Spleen (tissue), 11 donors: ENCODE measurements around the gene GOLGA3. TPM values are rescaled to one million over a fixed set of nuclear protein-coding genes. Genes with fewer than 3 reads are reported as not detected.

ENCODE experiments used
- DNase-seq: peaks from one replicate; pipeline ENCODE4 v3.0.0-alpha.2; 2020
- H3K27ac ChIP-seq, 8 donors: fragments of 200-600 bp; sonication (generic) in 7 of 8; 1 replicate in 4 of 8; 2 replicates in 4 of 8; pipeline versions ENCODE4 v1.5.0 to v1.8.0; 2016 to 2021; ENCODE audit warnings: inconsistent platforms in 4 of 8, mild to moderate bottlenecking in 4 of 8, moderate library complexity in 1 of 8
- H3K27me3 ChIP-seq, 7 donors: fragments of 200-600 bp; sonication (generic) in 6 of 7; replicated peaks in 1 of 7; 1 replicate in 4 of 7; 2 replicates in 3 of 7; pipeline versions ENCODE4 v1.5.0 to v1.8.0; 2016 to 2021; ENCODE audit warnings: inconsistent platforms in 3 of 7, mild to moderate bottlenecking in 1 of 7
- H3K36me3 ChIP-seq, 6 donors: fragments of 200-600 bp; sonication (generic) in 5 of 6; 1 replicate in 4 of 6; 2 replicates in 2 of 6; pipeline versions ENCODE4 v1.5.0 to v1.8.0; 2016 to 2021; ENCODE audit warnings: inconsistent platforms in 2 of 6
- H3K4me1 ChIP-seq, 6 donors: fragments of 200-600 bp; sonication (generic) in 5 of 6; 1 replicate in 3 of 6; 2 replicates in 3 of 6; pipeline versions ENCODE4 v1.5.0 to v1.8.0; 2016 to 2021; ENCODE audit warnings: inconsistent platforms in 3 of 6
- H3K4me3 ChIP-seq, 8 donors: fragments of 200-600 bp; sonication (generic) in 7 of 8; 1 replicate in 4 of 8; 2 replicates in 4 of 8; pipeline versions ENCODE4 v1.5.0 to v1.8.0; 2016 to 2021; ENCODE audit warnings: inconsistent platforms in 4 of 8, mild to moderate bottlenecking in 4 of 8, moderate library complexity in 2 of 8
- H3K9me3 ChIP-seq, 8 donors: fragments of 200-600 bp; sonication (generic) in 7 of 8; 1 replicate in 4 of 8; 2 replicates in 4 of 8; pipeline versions ENCODE4 v1.5.0 to v1.8.0; 2016 to 2021; ENCODE audit warnings: inconsistent platforms in 4 of 8
- POLR2A ChIP-seq, 3 donors: fragments of 450-650 bp; IDR thresholded peaks; one replicate each; pipeline ENCODE4 v1.5.1; 2017; ENCODE audit warnings: antibody characterized with exemption in 3 of 3, mild to moderate bottlenecking in 1 of 3
- POLR2AphosphoS5 ChIP-seq, 3 donors: sonication (generic); formaldehyde crosslinking; IDR thresholded peaks; one replicate each; pipeline ENCODE4 v1.5.1; 2017; ENCODE audit warnings: antibody characterized with exemption in 3 of 3
- whole genome bisulfite sequencing, 5 donors: extraction: QIAGEN DNeasy Blood & Tissue Kit in 3 of 5; methylation state at CpG; one replicate each; pipeline versions ENCODE4 v1.1.5 to v1.1.7; 2013 to 2018; 5-methylcytosine and 5-hydroxymethylcytosine counted together
- intact Hi-C: fragments of 100-400 bp; cut with DNase I; formaldehyde crosslinking; loops from one replicate; pipeline ENCODE4 v1.15.0; 2023; ENCODE audit warnings: low total_unique reads
- polyA plus RNA-seq, 3 donors: library from polyadenylated mRNA; stranded (reverse); fragments of 200-250 nt; gene quantifications; one replicate each; pipeline ENCODE4 v1.2.1, GENCODE V29; 2013
- total RNA-seq, 7 donors: library from RNA; depleted of rRNA in 3 of 7; stranded (reverse); fragments of >200 nt in 3 of 7; fragmentation: NEBNext Ultra II Directional in 4 of 7; extraction: Animal tissue kit (Norgen Biotek cat#: 25700) in 4 of 7; gene quantifications; one replicate each; pipeline versions ENCODE4 v1.1.0 to v1.2.1, GENCODE V29; 2016 to 2021
- TF ChIP-seq, protein P1 (sequence below), 11 experiments: fragments of 200-600 bp in 7 of 11; fragments of 450-650 bp in 4 of 11; sonication (generic) in 4 of 11; IDR thresholded peaks in 8 of 11; conservative IDR thresholded peaks in 3 of 11; 1 replicate in 7 of 11; 2 replicates in 4 of 11; pipeline versions ENCODE4 v1.4.0 to v1.8.0; 2016 to 2021; ENCODE audit warnings: antibody characterized with exemption in 11 of 11, inconsistent platforms in 4 of 11, mild to moderate bottlenecking in 1 of 11
- donor health status: healthy with polysubstance abuse.
- donor health status: DM: no; HTN: no; CAD: no; lungs with moderate emphysema.
- donor health status: DM: no; HTN: no; CAD: no.
- donor health status: Bipolar disorder and iron deficiency.
- donor health status: healthy.
- donor health status: DM: no; HTN: no; CAD: no.
- donor health status: DM: yes; HTN: yes; CAD: no.

The GOLGA3 gene
- total and polyA plus RNA-seq, 10 donors: 6.8 to 80.9 (median 52.0) TPM

DNA sequence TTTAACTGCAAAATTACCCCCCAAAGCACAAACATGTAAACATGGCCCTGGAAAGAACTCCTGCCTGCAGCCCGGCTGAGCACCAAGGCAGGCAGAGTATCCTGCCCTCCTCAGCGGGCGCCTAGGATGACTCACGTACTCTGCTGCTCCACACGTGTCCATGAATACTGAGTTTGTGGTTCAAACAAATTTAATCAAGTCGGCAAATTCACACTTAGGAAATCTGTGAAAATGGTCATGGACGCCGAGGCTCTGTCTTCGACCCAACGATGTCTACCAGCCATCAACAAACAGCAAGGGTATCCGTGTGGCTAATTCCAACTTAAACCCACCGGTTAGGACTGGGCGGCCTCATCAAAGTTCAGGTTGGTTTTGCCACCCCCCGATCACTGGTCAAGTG is 25.5 kb downstream of the GOLGA3 start:
- peaks cover 0 to 99% (median 94%) of the 10 kb centered on the region in 6 donors for H3K36me3 ChIP-seq
- no peak overlapping the region for H3K27ac ChIP-seq
- no peak for DNase-seq
- peaks cover 0 to 6% (median 0%) of the 10 kb centered on the region in 6 donors for H3K4me1 ChIP-seq
- no peaks in the 10 kb centered on the region for H3K27me3 ChIP-seq
- TF ChIP-seq POLR2AphosphoS5 (IDR thresholded peaks at IDR 0.05) (no peak), POLR2A (IDR thresholded peaks at IDR 0.05) (no peak)
- TF ChIP-seq, protein P1, sequence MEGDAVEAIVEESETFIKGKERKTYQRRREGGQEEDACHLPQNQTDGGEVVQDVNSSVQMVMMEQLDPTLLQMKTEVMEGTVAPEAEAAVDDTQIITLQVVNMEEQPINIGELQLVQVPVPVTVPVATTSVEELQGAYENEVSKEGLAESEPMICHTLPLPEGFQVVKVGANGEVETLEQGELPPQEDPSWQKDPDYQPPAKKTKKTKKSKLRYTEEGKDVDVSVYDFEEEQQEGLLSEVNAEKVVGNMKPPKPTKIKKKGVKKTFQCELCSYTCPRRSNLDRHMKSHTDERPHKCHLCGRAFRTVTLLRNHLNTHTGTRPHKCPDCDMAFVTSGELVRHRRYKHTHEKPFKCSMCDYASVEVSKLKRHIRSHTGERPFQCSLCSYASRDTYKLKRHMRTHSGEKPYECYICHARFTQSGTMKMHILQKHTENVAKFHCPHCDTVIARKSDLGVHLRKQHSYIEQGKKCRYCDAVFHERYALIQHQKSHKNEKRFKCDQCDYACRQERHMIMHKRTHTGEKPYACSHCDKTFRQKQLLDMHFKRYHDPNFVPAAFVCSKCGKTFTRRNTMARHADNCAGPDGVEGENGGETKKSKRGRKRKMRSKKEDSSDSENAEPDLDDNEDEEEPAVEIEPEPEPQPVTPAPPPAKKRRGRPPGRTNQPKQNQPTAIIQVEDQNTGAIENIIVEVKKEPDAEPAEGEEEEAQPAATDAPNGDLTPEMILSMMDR (IDR thresholded peaks at IDR 0.05 in 8 of 11, conservative IDR thresholded peaks at IDR 0.05 in 3 of 11): no peak
- 90 to 98% (median 95%) methylated on average over 14 of the region's 14 CpGs for WGBS, 5 donors
- intact Hi-C loops: no loop called here
- no peak overlapping the region for H3K4me3 ChIP-seq
- no peaks in the 10 kb centered on the region for H3K9me3 ChIP-seq

DNA sequence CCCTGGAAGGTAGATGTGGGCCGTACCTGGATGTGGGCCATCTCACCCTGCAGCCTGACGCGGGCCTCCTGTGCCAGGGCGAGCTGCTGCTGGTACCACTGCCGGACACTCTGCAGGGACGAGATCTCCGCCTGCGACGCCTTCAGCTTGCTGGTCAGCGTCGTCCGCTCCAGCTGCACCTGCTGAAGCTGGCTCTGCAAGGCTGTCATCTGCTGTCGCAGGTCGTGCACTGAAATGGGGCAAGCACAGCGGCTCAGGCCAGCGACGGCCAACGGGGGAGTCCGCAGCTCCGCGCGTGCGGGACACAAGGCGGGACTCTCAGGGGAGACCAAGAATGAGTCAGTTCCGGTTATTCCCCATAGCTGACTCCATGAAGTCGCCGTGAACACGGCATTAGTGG is 26.9 kb downstream of the GOLGA3 start:
- Histone ChIP-seq H3K9me3 (no peaks in the 10 kb centered on the region), H3K36me3 (peaks cover under 1 to 99% (median 94%) of the 10 kb centered on the region in 6 donors), H3K27ac (no peak overlapping the region), H3K4me3 (no peak overlapping the region), H3K4me1 (no peaks in the 10 kb centered on the region), H3K27me3 (no peaks in the 10 kb centered on the region)
- no peak for TF ChIP-seq POLR2AphosphoS5 (IDR thresholded peaks at IDR 0.05)
- no peak for TF ChIP-seq POLR2A (IDR thresholded peaks at IDR 0.05)
- TF ChIP-seq, protein P1 (IDR thresholded peaks at IDR 0.05 in 8 of 11, conservative IDR thresholded peaks at IDR 0.05 in 3 of 11): no peak
- 90 to 95% (median 93%) methylated on average over 17 to 28 of the region's 28 CpGs for WGBS, 5 donors
- intact Hi-C loops: no loop called here
- DNase-seq: no peak

DNA sequence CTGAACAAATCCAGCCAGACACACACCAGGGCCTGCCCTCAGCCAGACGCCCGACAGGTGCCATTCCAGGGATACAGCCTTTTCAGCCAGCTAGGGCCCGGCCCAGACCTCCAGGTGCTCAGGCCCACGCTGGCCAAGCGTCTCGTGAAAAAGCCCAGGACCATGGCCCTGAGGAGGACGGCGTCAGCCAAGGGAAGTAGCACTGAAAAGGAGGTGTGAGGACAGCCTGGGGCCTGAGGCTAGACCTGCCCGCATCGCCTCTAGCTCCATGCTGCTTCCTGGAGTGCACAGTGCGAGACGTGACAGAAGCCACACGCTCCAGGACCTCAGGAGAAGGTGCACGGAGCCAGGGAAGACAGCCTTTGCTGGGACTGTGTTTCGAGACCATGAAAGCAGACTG is 29.8 kb downstream of the GOLGA3 start:
- H3K36me3 ChIP-seq: peaks cover 4 to 100% (median 98%) of the 10 kb centered on the region in 6 donors
- WGBS, 5 donors: 91 to 97% (median 97%) methylated on average over 10 to 15 of the region's 15 CpGs
- no peak overlapping the region for H3K4me3 ChIP-seq
- intact Hi-C loops: no loop called here
- no peaks in the 10 kb centered on the region for H3K4me1 ChIP-seq
- no peaks in the 10 kb centered on the region for H3K9me3 ChIP-seq
- DNase-seq: no peak
- TF ChIP-seq, protein P1 (IDR thresholded peaks at IDR 0.05 in 8 of 11, conservative IDR thresholded peaks at IDR 0.05 in 3 of 11): no peak
- TF ChIP-seq POLR2AphosphoS5 (IDR thresholded peaks at IDR 0.05): peak in 1 of 3 donors; percentile 29
- no peaks in the 10 kb centered on the region for H3K27me3 ChIP-seq
- H3K27ac ChIP-seq: no peak overlapping the region

DNA sequence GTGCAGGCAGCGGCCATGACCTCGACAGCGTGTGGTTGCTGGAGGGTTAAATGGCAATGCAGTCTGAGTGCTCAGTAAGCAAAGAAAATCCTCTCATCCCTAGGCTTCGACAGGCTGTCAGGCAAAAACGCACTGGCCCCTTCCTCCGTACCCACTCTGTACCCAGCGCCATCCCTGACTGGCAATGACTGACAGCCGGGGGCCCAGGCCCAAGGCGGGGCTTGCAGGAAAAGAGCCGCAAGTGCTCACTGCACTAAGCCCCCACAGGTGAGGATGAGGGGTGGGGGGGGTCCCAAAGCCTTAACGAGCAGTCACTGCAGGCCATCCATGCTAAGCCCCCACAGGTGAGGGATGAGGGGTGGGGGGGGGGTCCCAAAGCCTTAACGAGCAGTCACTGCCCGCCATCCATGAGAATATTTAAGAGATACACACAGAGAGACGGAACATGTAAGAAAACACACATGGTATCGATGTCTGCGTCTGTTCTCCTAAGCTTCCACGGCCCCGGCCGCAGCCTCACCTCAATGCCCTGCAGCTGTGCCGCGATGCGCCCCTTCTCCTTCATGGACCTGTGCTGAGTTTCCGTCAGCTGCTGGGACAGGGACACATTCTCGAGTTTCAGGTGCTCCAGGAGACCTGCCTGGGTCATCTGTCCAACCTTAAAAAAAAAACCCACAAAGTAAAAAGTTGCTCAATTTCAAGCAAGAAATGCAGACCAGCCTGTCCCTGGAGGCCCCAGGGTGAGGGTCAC is 30.7 kb downstream of the GOLGA3 start:
- no peaks in the 10 kb centered on the region for H3K9me3 ChIP-seq
- no peak for TF ChIP-seq POLR2A (IDR thresholded peaks at IDR 0.05)
- TF ChIP-seq POLR2AphosphoS5 (IDR thresholded peaks at IDR 0.05): no peak
- TF ChIP-seq, protein P1 (IDR thresholded peaks at IDR 0.05 in 8 of 11, conservative IDR thresholded peaks at IDR 0.05 in 3 of 11): no peak
- H3K27ac ChIP-seq: no peak overlapping the region
- H3K4me1 ChIP-seq: no peaks in the 10 kb centered on the region
- intact Hi-C loops: no loop called here
- H3K4me3 ChIP-seq: no peak overlapping the region
- DNase-seq: no peak
- 94 to 96% (median 95%) methylated on average over 24 of the region's 24 CpGs for WGBS, 5 donors
- no peaks in the 10 kb centered on the region for H3K27me3 ChIP-seq
- peaks cover 4 to 96% (median 93%) of the 10 kb centered on the region in 6 donors for H3K36me3 ChIP-seq
